GM20000 (cell line): ENCODE measurements around the gene LONRF2.
"Not testable (repeated sequence)": the region's sequence is repeated elsewhere in the genome, so short reads cannot be mapped to it uniquely, and the experiment has no call there.

Experiments
- DNase-seq: peaks from one replicate; pipeline ENCODE4 v3.0.0; 2012; ENCODE audit warnings: low spot score
- TF ChIP-seq, protein P1 (sequence below): IDR thresholded peaks from 2 replicates; pipeline ENCODE4 v1.5.1; 2012; ENCODE audit warnings: mild to moderate bottlenecking, control low read depth; ENCODE audit errors: extremely low read depth, missing control alignments

LONRF2 gene

DNA sequence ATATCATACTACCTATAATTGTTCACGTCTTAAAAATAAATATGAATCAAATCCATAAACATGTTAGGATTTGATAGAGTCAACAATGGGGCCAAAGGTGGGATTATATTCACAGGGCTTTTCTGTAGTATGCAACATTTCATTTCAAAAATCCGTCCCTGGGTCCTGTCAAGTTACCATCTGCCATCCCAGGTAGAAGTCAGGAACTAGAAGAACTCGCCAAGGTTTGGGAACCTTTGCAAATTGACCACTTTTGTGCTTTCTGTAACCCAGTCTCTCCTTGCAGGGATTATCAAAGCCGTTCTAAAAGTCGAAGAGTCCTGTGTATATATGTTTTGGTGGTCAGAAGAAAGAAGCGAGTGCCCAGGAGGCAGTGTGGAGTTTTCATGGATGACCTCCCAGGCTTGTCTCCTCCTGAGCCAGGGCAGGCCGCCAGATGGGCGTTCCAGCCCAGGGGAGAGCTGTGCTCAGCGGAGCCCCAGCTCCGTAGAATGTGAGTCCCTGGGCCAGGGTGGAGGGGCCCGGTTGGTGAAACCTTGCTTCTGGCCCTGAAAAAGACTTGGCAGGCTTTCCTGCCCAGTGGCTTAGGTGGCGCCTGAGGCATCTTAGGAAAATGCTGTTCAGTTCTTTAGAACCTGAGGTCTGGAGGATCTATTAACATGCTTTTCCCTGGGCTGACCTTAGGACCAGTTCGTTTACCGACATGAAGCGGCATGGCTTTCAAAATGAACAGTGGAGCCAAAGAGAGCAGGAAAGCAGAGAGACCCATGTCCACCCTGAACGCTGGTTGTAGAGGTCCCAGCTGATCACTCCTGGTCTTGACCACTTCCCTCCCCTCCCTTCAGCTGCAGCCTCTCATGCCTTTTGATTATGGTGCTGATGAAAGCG lies 69.2 kb downstream of the LONRF2 start:
- TF ChIP-seq, protein P1, sequence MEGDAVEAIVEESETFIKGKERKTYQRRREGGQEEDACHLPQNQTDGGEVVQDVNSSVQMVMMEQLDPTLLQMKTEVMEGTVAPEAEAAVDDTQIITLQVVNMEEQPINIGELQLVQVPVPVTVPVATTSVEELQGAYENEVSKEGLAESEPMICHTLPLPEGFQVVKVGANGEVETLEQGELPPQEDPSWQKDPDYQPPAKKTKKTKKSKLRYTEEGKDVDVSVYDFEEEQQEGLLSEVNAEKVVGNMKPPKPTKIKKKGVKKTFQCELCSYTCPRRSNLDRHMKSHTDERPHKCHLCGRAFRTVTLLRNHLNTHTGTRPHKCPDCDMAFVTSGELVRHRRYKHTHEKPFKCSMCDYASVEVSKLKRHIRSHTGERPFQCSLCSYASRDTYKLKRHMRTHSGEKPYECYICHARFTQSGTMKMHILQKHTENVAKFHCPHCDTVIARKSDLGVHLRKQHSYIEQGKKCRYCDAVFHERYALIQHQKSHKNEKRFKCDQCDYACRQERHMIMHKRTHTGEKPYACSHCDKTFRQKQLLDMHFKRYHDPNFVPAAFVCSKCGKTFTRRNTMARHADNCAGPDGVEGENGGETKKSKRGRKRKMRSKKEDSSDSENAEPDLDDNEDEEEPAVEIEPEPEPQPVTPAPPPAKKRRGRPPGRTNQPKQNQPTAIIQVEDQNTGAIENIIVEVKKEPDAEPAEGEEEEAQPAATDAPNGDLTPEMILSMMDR = no peak
- no peak for DNase-seq

DNA sequence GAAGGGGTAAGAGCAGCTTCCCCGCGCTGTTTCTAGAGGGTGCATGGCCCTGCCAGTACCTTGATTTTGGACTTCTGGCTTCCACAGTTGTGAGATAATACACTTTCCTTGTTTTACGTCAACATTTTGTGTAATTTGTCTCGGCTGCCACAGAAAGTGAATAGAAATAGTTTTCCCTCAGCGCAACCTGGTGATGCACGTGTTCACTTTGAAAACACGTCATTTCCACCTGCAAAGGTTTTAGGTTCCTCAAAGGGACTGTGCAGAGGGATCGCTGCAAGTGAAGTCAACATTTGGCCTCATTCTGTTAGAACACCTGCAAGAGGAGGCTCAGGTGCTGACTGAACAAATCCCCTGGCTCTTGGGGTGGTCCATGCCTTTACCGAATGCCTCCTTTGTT lies 71.7 kb downstream of the LONRF2 start:
- TF ChIP-seq, protein P1 = no peak
- no peak for DNase-seq

DNA sequence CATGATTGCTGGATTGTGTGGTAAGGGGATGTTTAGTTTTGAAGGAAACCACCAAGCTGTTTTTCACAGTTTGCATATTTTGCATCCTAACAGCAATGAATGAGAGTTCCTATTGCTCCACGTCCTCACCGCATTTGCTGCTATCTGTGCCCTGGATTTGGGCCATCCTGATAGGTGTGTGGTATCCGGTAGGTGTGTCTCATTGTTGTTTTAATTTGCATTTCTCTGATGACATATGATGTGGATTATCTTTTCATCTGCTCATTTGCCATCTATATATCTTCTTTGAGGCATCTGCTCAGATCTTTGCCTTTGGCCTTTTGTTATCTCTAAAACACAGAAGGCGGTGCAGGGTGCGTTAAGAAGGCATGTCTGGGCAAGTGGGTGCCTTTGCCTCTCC lies 73.3 kb downstream of the LONRF2 start:
- no peak for DNase-seq
- TF ChIP-seq, protein P1 = no peak

GRCh38 chr2:100248556-100248955 lies 73.7 kb downstream of the LONRF2 start:
- not testable (repeated sequence) for DNase-seq

DNA sequence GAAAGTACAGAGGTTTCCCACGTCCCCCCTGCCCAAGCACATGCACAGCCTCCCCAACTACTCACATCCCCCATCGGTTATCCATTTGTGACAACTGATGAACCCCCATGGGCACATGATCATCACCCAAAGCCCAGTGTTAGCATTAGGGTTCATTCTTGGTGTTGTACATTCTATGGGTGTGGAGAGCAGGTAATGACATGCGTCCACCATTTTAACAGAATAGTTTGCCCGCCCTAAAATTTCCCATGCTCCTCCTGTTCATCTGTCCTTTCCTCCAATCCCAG lies 74.3 kb downstream of the LONRF2 start:
- no peak for DNase-seq
- TF ChIP-seq, protein P1 = no peak

DNA sequence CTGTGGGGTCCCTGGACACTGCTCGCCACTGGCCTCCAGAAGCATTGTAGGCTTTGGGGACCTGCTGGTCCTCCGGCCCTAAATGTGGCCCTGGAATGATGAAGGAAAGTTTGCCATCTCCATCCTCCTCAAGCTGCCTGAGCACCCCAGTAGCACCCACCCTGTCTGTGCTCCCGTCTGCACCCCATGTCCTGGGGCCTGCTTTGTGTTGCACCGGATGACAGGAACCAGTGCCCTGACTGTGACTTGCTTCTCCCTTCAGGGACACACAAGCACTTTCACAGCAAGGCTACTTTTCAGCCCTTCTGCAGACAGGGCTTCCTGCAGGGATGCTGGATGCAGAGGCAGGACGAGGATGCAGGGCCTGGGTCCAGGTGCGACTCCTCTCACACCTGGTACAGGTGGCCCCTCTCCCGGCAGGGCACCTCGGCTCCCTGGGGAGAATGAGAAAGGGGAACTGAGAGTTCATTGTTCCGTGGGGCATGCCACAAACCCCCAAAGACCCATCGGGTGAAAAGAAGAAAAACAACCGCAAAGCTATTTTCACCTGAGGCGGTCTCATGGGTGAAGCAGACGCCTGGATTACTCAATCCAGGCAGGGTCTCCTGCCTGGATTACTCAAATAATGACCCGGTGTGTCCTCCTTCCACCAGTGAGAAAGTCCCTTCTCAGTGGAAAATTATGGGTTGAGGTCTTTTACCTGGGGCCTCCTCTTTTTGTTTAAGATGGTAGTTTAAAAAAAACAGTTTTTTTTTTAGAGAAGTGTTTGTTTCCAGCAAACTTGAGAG lies 74.9 kb downstream of the LONRF2 start:
- DNase-seq = peak; percentile 38
- TF ChIP-seq, protein P1 = no peak

DNA sequence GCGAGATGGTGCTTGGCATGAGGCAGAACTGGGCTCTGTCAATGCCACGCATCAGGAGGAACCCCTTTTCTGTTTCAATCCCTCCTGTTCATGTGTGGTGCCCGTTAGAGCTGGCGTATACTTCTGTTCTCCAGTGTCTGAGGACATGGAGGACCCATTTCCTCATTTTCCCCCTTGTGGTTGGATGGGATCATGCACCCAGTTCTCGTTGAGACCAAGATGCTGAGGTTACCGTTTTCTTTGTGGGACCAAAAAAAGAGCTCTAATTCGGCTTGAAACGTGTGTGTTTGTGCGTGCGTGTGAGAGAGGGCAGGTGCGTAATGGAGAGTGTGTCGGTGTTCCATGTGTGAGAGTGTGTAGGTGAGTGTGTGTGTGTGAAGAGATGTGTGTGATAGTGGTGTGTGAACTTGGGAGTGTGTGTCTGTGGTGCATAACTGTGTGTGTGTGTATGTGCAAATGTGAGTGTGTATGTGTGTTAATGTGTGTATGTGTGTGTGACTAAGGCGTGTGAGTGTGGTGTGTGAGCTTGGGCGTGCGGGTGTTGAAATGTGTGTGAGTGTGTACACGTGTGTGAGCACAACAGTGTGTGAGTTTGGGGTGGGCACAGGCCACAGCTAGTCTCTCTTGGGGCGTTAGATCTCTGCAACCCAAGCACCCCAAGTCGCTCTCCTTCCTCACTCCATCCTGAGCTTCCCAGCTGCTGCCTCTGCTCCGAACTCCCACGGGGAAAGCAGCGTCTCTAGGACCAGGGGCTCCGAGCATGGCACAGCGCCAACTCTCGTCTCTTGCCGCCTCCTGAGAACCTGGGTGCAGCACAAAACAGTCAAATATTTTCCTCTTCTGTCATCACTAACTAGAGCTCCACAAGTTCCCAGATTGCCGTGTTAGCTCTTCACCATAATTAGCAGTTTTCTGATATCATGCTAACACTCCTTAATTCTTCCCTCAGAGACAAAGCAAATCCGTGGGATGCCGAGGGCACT lies 75.8 kb downstream of the LONRF2 start:
- no peak for DNase-seq
- TF ChIP-seq, protein P1 = peak; percentile 10
